Stimulated activated naive CD8-positive, alpha-beta T cell treated with anti-CD3 and anti-CD28 coated beads, Interleukin-15, Interleukin-2, amounts not matched to agents 100 U/mL and 50 U/mL, for 24 hours (primary cell): ENCODE measurements around the gene CCND1.
"Not testable (repeated sequence)": the region's sequence is repeated elsewhere in the genome, so short reads cannot be mapped to it uniquely, and the experiment has no call there.

Source experiments
- ATAC-seq: fragments of 150-1000 bp; cut with Tn5 transposase; one replicate; pipeline ENCODE4 v1.10.0; 2021
- DNase-seq: peaks from one replicate; pipeline ENCODE4 v3.0.0; 2021

CCND1 gene

GRCh38 chr11:69694781-69695180, 53.8 kb downstream of the CCND1 start:
- ATAC-seq (no peak), DNase-seq (no peak)

- ATAC-seq (no peak), DNase-seq (no peak)
These were observed 54.6 kb downstream of the CCND1 start for GRCh38 chr11:69695581-69695980.

- not testable (repeated sequence) for DNase-seq, ATAC-seq
These were observed 55.0 kb downstream of the CCND1 start for GRCh38 chr11:69695995-69696394.

GRCh38 chr11:69696749-69697468, 56.0 kb downstream of the CCND1 start:
- ATAC-seq (no peak), DNase-seq (no peak)

- no peak for DNase-seq
- no peak for ATAC-seq
These were observed 56.5 kb downstream of the CCND1 start for GRCh38 chr11:69697469-69697843.

- ATAC-seq (no peak), DNase-seq (no peak)
These were observed 56.9 kb downstream of the CCND1 start for GRCh38 chr11:69697861-69698260.

- DNase-seq: no peak
- no peak for ATAC-seq
These were observed 57.4 kb downstream of the CCND1 start for GRCh38 chr11:69698362-69698761.

GRCh38 chr11:69699213-69699612, 58.3 kb downstream of the CCND1 start:
- DNase-seq (no peak), ATAC-seq (no peak)

GRCh38 chr11:69700278-69701140, 59.6 kb downstream of the CCND1 start:
- DNase-seq: no peak
- no peak for ATAC-seq

GRCh38 chr11:69702239-69702691, 61.3 kb downstream of the CCND1 start:
- no peak for ATAC-seq
- DNase-seq: no peak

GRCh38 chr11:69702769-69703452, 62.0 kb downstream of the CCND1 start:
- ATAC-seq (no peak), DNase-seq (no peak)

GRCh38 chr11:69703453-69703767, 62.5 kb downstream of the CCND1 start:
- no peak for ATAC-seq
- no peak for DNase-seq
